Panc1 (cell line): ENCODE measurements around the gene EXD3. TPM values are rescaled to one million over a fixed set of nuclear protein-coding genes. Genes with fewer than 3 reads are reported as not detected.

Source experiments
- ATAC-seq: fragments of 200-7000 bp; cut with Tn5 transposase; 2 replicates; pipeline ENCODE4 v1.9.1; 2020; ENCODE audit warnings: mild to moderate bottlenecking, moderate library complexity
- BruUV-seq: library from RNA; stranded (reverse); fragments of 400-500 nt; replicated peaks from 2 replicates; lab custom pipeline; 2021; lab: Mats Ljungman, UMichigan
- CTCF ChIA-PET: fragments of 300-600 bp; sonication (Branson Sonifier 250); formaldehyde crosslinking; loops from one replicate; lab custom pipeline; 2022; ENCODE audit warnings: antibody characterized with exemption; lab: Charles Lee
- POLR2A ChIA-PET: fragments of 300-600 bp; sonication (Branson Sonifier 250); formaldehyde crosslinking; loops from one replicate; lab custom pipeline; 2022; ENCODE audit warnings: antibody characterized with exemption; lab: Charles Lee
- DNase-seq: peaks from one replicate; pipeline ENCODE4 v3.0.0-alpha.2; 2010; ENCODE audit warnings: low read depth, low spot score
- H3K27ac ChIP-seq: 2 replicates; pipeline ENCODE4 v1.5.1; 2011; ENCODE audit warnings: mild to moderate bottlenecking, low read length, inconsistent platforms
- H3K27me3 ChIP-seq: fragments of 200-500 bp; sonication (Bioruptor generic); 2 replicates; pipeline ENCODE4 v1.6.0; 2014; ENCODE audit warnings: low read length, inconsistent platforms; ENCODE audit not compliant: control insufficient read depth, insufficient read depth
- H3K36me3 ChIP-seq: fragments of 200-500 bp; sonication (Bioruptor generic); 2 replicates; pipeline ENCODE4 v1.5.1; 2014; ENCODE audit warnings: inconsistent platforms, mild to moderate bottlenecking, low read length, moderate library complexity; ENCODE audit not compliant: control insufficient read depth, insufficient read depth
- H3K4me1 ChIP-seq: 2 replicates; pipeline ENCODE4 v1.5.1; 2011; ENCODE audit warnings: inconsistent platforms, mild to moderate bottlenecking, low read length, moderate library complexity; ENCODE audit not compliant: control insufficient read depth, insufficient read depth
- H3K4me3 ChIP-seq, 2 experiments: 2 replicates each; pipeline ENCODE4 v1.5.1; 2011 to 2012; ENCODE audit warnings: low read depth in 2 of 2, low read length in 2 of 2, mild to moderate bottlenecking in 2 of 2, inconsistent platforms in 1 of 2, moderate library complexity in 1 of 2
- H3K9me3 ChIP-seq: fragments of 200-500 bp; sonication (Bioruptor generic); 2 replicates; pipeline ENCODE4 v1.5.1; 2014; ENCODE audit warnings: low read depth, mild to moderate bottlenecking, inconsistent platforms, low read length, moderate library complexity; ENCODE audit not compliant: control insufficient read depth, insufficient read depth
- CTCF ChIP-seq: fragments of 450-650 bp; IDR thresholded peaks from 2 replicates; pipeline ENCODE4 v1.5.1; 2017; ENCODE audit warnings: mild to moderate bottlenecking
- POLR2AphosphoS5 ChIP-seq: IDR thresholded peaks from 2 replicates; pipeline ENCODE4 v1.6.1; 2012; ENCODE audit warnings: mild to moderate bottlenecking, low read depth, low read length, moderate library complexity
- REST ChIP-seq, 2 experiments: IDR thresholded peaks; 2 replicates each; pipeline ENCODE4 v1.6.1; 2011 to 2012; ENCODE audit warnings: low read depth in 2 of 2, control low read depth in 1 of 2, low read length in 1 of 2, mild to moderate bottlenecking in 1 of 2, moderate library complexity in 1 of 2; ENCODE audit not compliant: insufficient read depth in 1 of 2
- SIN3A ChIP-seq: IDR thresholded peaks from 2 replicates; pipeline ENCODE4 v1.6.1; 2012; ENCODE audit warnings: low read depth, mild to moderate bottlenecking, low read length, moderate library complexity, borderline replicate concordance; ENCODE audit not compliant: insufficient read depth
- TCF7L2 ChIP-seq: IDR thresholded peaks from 2 replicates; pipeline ENCODE4 v1.6.1; 2011; ENCODE audit warnings: mild to moderate bottlenecking, low read depth, low read length, inconsistent platforms
- in situ Hi-C: cut with HindIII; loops from 2 replicates; pipeline ENCODE4 v1.10.0; 2016; ENCODE audit warnings: low sequenced_read_pairs, low pct_unique_long_range_greater_than_20kb
- intact Hi-C: fragments of 100-400 bp; cut with micrococcal nuclease; formaldehyde crosslinking; loops from one replicate; pipeline ENCODE4 v1.10.0; 2022; ENCODE audit not compliant: unreplicated experiment
- total RNA-seq: library from RNA; stranded (reverse); gene quantifications from one replicate; pipeline ENCODE4 v1.2.1, GENCODE V29; 2021; ENCODE audit not compliant: unreplicated experiment

The EXD3 gene
- total RNA-seq, 1 experiment from 2014 or later = 9.2 TPM

GRCh38 chr9:137295238-137295811, 127.6 kb downstream of the EXD3 start:
- no peaks in the 10 kb centered on the region for H3K36me3 ChIP-seq
- CTCF ChIA-PET = no interaction called here
- intact Hi-C loops = loop anchor here (10.0 kb wide), 1 partner anchor 129 kb away; the partner anchor contains the start of genes EXD3 and NOXA1
- H3K9me3 ChIP-seq = no peaks in the 10 kb centered on the region
- H3K4me3 ChIP-seq = peak overlapping the region in 1 of 2 experiments; percentile 36; a peak in 3 of 4 replicates
- POLR2A ChIA-PET = no interaction called here
- in situ Hi-C loops = no loop called here
- no peak for DNase-seq
- H3K27ac ChIP-seq = no peak overlapping the region
- peaks cover 30% of the 10 kb centered on the region for H3K4me1 ChIP-seq
- no TSS peak for BruUV-seq
- H3K27me3 ChIP-seq = no peaks in the 10 kb centered on the region
- TF ChIP-seq POLR2AphosphoS5 = no peak
- TF ChIP-seq TCF7L2 = no peak
- TF ChIP-seq REST (IDR thresholded peaks at IDR 0.05; ENCODE audit: insufficient read depth in 1 of 2, low read depth in 2 of 2, low read length in 1 of 2) = no peak
- TF ChIP-seq SIN3A = peak; percentile 12; the same call in 1 of the 2 replicates
- peak; percentile 93 for TF ChIP-seq CTCF
- peak; percentile 51 for ATAC-seq

GRCh38 chr9:137294681-137295237, 128.2 kb downstream of the EXD3 start:
- H3K36me3 ChIP-seq = no peaks in the 10 kb centered on the region
- no TSS peak for BruUV-seq
- no peaks in the 10 kb centered on the region for H3K27me3 ChIP-seq
- in situ Hi-C loops = no loop called here
- DNase-seq = no peak
- H3K9me3 ChIP-seq = no peaks in the 10 kb centered on the region
- H3K4me3 ChIP-seq = no peak overlapping the region; a peak in 1 of 4 replicates
- no peak for ATAC-seq
- peaks cover 26% of the 10 kb centered on the region for H3K4me1 ChIP-seq
- intact Hi-C loops = loop anchor here (10.0 kb wide), 1 partner anchor 130 kb away; the partner anchor contains the start of genes EXD3 and NOXA1
- TF ChIP-seq CTCF = no peak
- TF ChIP-seq SIN3A = no peak
- no peak for TF ChIP-seq REST (IDR thresholded peaks at IDR 0.05; ENCODE audit: insufficient read depth in 1 of 2, low read depth in 2 of 2, low read length in 1 of 2)
- no peak for TF ChIP-seq TCF7L2
- TF ChIP-seq POLR2AphosphoS5 = no peak
- no peak overlapping the region for H3K27ac ChIP-seq
- ChIA-PET POLR2A (no interaction called here), CTCF (no interaction called here)
